Measurements from ENCODE around the gene RANBP10. TPM values are rescaled to one million over a fixed set of nuclear protein-coding genes. Genes with fewer than 3 reads are reported as not detected.
A peak's percentile ranks its signal among the peaks of the same experiment; 100 is the strongest.

RANBP10 gene
- total RNA-seq, 6 donors from 2014 or later = 6.5 to 50.3 (median 17.0) TPM

DNA sequence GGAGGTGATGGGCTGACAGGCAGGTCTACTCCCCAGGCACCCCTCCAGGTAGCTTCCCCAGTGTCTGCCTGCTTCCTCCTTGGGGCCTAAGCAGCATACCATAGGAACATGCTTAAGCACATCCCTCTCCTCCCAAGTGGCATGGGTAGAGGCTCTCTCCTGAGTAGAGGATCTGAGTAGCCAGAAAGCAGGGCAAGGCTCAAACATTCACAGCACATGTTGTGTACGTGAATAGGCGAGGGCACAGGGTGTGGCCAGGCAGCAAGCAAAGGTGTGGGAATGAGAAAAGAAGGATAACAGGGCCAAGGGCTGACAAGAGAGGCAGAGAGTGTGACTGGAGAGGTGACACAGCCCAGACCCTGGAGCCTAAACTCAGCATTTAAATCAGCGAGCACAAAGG is 57.5 kb downstream of the RANBP10 start:
- no peak for TF ChIP-seq EP300 (IDR thresholded peaks at IDR 0.05)
- no peak for TF ChIP-seq POLR2A (IDR thresholded peaks at IDR 0.05)
- TF ChIP-seq, protein P1, sequence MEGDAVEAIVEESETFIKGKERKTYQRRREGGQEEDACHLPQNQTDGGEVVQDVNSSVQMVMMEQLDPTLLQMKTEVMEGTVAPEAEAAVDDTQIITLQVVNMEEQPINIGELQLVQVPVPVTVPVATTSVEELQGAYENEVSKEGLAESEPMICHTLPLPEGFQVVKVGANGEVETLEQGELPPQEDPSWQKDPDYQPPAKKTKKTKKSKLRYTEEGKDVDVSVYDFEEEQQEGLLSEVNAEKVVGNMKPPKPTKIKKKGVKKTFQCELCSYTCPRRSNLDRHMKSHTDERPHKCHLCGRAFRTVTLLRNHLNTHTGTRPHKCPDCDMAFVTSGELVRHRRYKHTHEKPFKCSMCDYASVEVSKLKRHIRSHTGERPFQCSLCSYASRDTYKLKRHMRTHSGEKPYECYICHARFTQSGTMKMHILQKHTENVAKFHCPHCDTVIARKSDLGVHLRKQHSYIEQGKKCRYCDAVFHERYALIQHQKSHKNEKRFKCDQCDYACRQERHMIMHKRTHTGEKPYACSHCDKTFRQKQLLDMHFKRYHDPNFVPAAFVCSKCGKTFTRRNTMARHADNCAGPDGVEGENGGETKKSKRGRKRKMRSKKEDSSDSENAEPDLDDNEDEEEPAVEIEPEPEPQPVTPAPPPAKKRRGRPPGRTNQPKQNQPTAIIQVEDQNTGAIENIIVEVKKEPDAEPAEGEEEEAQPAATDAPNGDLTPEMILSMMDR (IDR thresholded peaks at IDR 0.05) = no peak
- no peak for TF ChIP-seq POLR2AphosphoS5 (IDR thresholded peaks at IDR 0.05)
- H3K4me3 ChIP-seq = no peak overlapping the region
- no peaks in the 10 kb centered on the region for H3K27me3 ChIP-seq

DNA sequence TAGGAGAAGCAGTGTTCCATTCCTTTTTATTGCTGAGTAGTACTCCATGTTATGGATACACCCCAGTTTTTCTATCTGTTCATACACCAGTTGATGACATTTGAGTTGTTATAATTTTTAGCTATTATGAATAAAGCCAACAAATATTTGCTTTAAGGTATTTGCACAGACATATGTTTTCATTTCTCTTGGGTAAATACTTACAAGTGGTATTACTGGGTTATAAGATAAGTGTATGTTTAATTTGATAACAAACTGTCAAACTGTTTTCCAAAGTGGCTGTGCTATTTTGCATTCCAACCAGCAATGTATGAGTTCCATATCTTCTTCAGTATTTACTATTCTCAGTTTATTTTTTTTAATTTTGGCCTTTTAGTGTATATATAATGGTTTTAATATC is 59.5 kb downstream of the RANBP10 start:
- no peak for TF ChIP-seq POLR2AphosphoS5 (IDR thresholded peaks at IDR 0.05)
- no peak for TF ChIP-seq POLR2A (IDR thresholded peaks at IDR 0.05)
- no peak for TF ChIP-seq EP300 (IDR thresholded peaks at IDR 0.05)
- TF ChIP-seq, protein P1 (IDR thresholded peaks at IDR 0.05) = no peak
- DNase-seq (no peak), ATAC-seq (ENCODE audit: low FRiP score in 2 of 2) (no peak)
- Histone ChIP-seq H3K27me3 (no peaks in the 10 kb centered on the region), H3K9me3 (no peaks in the 10 kb centered on the region), H3K4me1 (peaks cover 0 to 4% (median 0%) of the 10 kb centered on the region in 4 donors), H3K4me3 (no peak overlapping the region), H3K36me3 (peaks cover 0 to 27% (median 24%) of the 10 kb centered on the region in 4 donors), H3K27ac (no peak overlapping the region)

More for the DNA sequence above, 57.5 kb downstream of the RANBP10 start:
- Histone ChIP-seq H3K36me3 (peaks cover 0 to 10% (median 7%) of the 10 kb centered on the region in 4 donors), H3K4me1 (peaks cover 0 to 4% (median 0%) of the 10 kb centered on the region in 4 donors), H3K27ac (no peak overlapping the region), H3K9me3 (no peaks in the 10 kb centered on the region)
- ATAC-seq (ENCODE audit: low FRiP score in 2 of 2) (peak in 1 of 2 donors; percentile 31), DNase-seq (no peak)
- 90 to 92% methylated on average over 3 of the region's 3 CpGs for WGBS, 2 donors

DNA sequence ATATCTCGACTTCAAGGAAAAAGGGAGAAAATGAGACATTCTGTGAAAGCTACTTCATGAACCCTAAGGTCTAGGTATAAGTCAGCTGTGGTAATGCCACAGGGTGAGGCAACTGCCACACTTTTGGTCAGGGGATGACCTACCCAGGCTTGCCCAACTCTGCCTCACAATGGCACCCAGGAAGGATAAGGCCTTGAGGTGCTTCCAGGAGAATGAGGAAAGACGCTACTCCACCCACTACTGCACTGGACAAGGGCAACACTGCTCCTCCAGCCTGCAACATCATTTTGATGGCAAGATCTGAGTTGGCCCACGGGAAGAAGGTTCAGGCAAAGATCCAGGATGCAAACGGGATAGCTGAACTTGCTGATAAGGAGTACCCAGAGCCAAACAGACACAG is 65.2 kb downstream of the RANBP10 start:
- 86 to 88% methylated on average over 4 of the region's 4 CpGs for WGBS, 2 donors
- Histone ChIP-seq H3K36me3 (peaks cover 0 to 56% (median 33%) of the 10 kb centered on the region in 4 donors), H3K27me3 (no peaks in the 10 kb centered on the region), H3K4me1 (no peaks in the 10 kb centered on the region), H3K27ac (no peak overlapping the region), H3K9me3 (no peaks in the 10 kb centered on the region), H3K4me3 (no peak overlapping the region)
- ATAC-seq (ENCODE audit: low FRiP score in 2 of 2) (no peak), DNase-seq (no peak)
- TF ChIP-seq, protein P1 (IDR thresholded peaks at IDR 0.05) = no peak
- TF ChIP-seq EP300 (IDR thresholded peaks at IDR 0.05) = no peak
- TF ChIP-seq POLR2A (IDR thresholded peaks at IDR 0.05) = no peak
- no peak for TF ChIP-seq POLR2AphosphoS5 (IDR thresholded peaks at IDR 0.05)

DNA sequence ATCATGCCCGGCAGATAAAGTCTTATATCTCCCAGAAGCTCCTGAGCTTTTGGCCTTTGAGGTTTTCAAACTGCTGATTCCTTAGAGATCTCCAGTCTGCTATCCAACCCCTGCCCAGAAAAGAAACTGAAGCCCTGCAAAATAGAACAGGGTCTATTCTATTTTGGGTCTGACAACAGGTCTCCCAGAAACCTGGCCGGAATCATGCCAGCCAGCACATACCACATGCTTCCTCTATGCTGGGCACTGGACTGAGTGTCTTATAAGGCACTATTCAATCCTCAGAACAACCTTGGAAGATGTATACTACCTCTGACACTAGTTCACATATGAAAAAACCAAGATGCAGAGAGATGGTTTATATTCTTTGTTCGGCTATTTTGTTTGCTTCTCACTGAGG is 66.0 kb downstream of the RANBP10 start:
- DNase-seq (no peak), ATAC-seq (ENCODE audit: low FRiP score in 2 of 2) (no peak)
- Histone ChIP-seq H3K36me3 (peaks cover 0 to 56% (median 33%) of the 10 kb centered on the region in 4 donors), H3K27ac (no peak overlapping the region), H3K9me3 (no peaks in the 10 kb centered on the region), H3K4me3 (no peak overlapping the region), H3K27me3 (no peaks in the 10 kb centered on the region), H3K4me1 (no peaks in the 10 kb centered on the region)
- WGBS, 2 donors = 93 to 98% methylated on average over 3 of the region's 3 CpGs
- TF ChIP-seq POLR2A (IDR thresholded peaks at IDR 0.05) (no peak), POLR2AphosphoS5 (IDR thresholded peaks at IDR 0.05) (no peak)
- TF ChIP-seq, protein P1 (IDR thresholded peaks at IDR 0.05) = no peak

DNA sequence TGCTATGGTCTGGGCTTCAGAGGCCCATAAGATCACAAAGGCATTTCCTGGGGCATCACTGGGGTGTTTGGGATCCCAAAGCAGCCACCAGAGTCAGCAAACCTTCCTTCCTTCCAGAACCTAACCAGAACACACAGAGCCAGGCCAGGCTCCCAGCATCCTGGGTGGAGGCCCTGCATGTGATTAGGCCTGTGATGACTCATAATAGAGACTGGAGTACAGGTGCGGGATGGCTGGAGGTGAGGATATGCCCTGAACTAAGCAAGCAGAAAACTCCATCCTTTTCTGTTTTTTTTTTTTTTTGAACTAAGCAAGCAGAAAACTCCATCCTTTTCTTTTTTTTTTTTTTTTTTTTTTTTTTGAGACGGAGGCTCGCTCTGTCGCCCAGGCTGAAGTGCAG is 69.5 kb downstream of the RANBP10 start:
- WGBS, 2 donors = 91 to 95% methylated on average over 4 of the region's 4 CpGs
- H3K27me3 ChIP-seq = no peaks in the 10 kb centered on the region
- H3K4me3 ChIP-seq = no peak overlapping the region
- no peak overlapping the region for H3K27ac ChIP-seq
- no peaks in the 10 kb centered on the region for H3K4me1 ChIP-seq
- H3K9me3 ChIP-seq = no peaks in the 10 kb centered on the region
- H3K36me3 ChIP-seq = peaks cover 0 to 48% (median 26%) of the 10 kb centered on the region in 4 donors
- DNase-seq = no peak
- TF ChIP-seq POLR2AphosphoS5 (IDR thresholded peaks at IDR 0.05) (no peak), POLR2A (IDR thresholded peaks at IDR 0.05) (no peak), EP300 (IDR thresholded peaks at IDR 0.05) (no peak)
- TF ChIP-seq, protein P1 (IDR thresholded peaks at IDR 0.05) = no peak
- ATAC-seq (ENCODE audit: low FRiP score in 2 of 2) = no peak
